HepG2 (cell line): ENCODE data around the gene CORO7. TPM values are rescaled to one million over a fixed set of nuclear protein-coding genes. Genes with fewer than 3 reads are reported as not detected.
A peak's percentile ranks its signal among the peaks of the same experiment; 100 is the strongest.

Source experiments
- ATAC-seq: fragments of 200-7000 bp; cut with Tn5 transposase; 3 replicates; pipeline ENCODE4 v1.9.1; 2020; ENCODE audit warnings: mild to moderate bottlenecking, moderate library complexity
- BruUV-seq: library from RNA; stranded (reverse); fragments of 400-500 nt; replicated peaks from 2 replicates; lab custom pipeline; 2021; lab: Mats Ljungman, UMichigan
- CTCF ChIA-PET: fragments of 300-600 bp; formaldehyde crosslinking; extraction: SDS; loops from one replicate; lab custom pipeline; 2021; ENCODE audit warnings: low total read pairs, inconsistent platforms, low intra/inter-chr PET ratio; lab: Yijun Ruan, JAX
- POLR2A ChIA-PET: fragments of 350-600 bp; sonication (Branson Sonifier 250); formaldehyde crosslinking; loops from one replicate; lab custom pipeline; 2020; ENCODE audit warnings: antibody characterized with exemption, inconsistent platforms; lab: Yijun Ruan, JAX
- DNase-seq: peaks from one replicate; pipeline ENCODE4 v3.0.0-alpha.2; 2015; ENCODE audit warnings: low spot score
- FAIRE-seq: peaks from 3 replicates; lab custom pipeline; 2011; peaks lifted over from hg19 to GRCh38; lab: Jason Lieb, UNC
- H2AFZ ChIP-seq: one replicate; pipeline ENCODE4 v1.6.1; 2011; ENCODE audit warnings: low read length, inconsistent platforms
- H3K27ac ChIP-seq: fragments of 300-600 bp; 3 replicates; pipeline ENCODE4 v1.8.0; 2011; ENCODE audit warnings: mixed run types, mild to moderate bottlenecking, mixed read lengths, low read length, inconsistent platforms; ENCODE audit not compliant: insufficient read depth; ENCODE audit errors: extremely low read length
- H3K27me3 ChIP-seq, 2 experiments: fragments of 200-600 bp in 1 of 2; 2 replicates in 1 of 2; 3 replicates in 1 of 2; pipeline versions ENCODE4 v1.6.0 to v1.8.0; 2011; ENCODE audit warnings: low read length in 2 of 2, mild to moderate bottlenecking in 2 of 2, moderate library complexity in 2 of 2, inconsistent platforms in 1 of 2; ENCODE audit not compliant: insufficient read depth in 2 of 2, control insufficient read depth in 1 of 2
- H3K36me3 ChIP-seq, 2 experiments: fragments of 200-600 bp in 1 of 2; replicated peaks in 1 of 2; 2 replicates in 1 of 2; 3 replicates in 1 of 2; pipeline versions ENCODE4 v1.5.1 to v1.8.0; 2011; ENCODE audit warnings: low read length in 2 of 2, inconsistent platforms in 1 of 2; ENCODE audit not compliant: insufficient read depth in 2 of 2, control insufficient read depth in 1 of 2
- H3K4me1 ChIP-seq: 2 replicates; pipeline ENCODE4 v1.5.1; 2012; ENCODE audit warnings: low read length, inconsistent platforms; ENCODE audit not compliant: insufficient read depth
- H3K4me2 ChIP-seq: 2 replicates; pipeline ENCODE4 v1.6.0; 2011; ENCODE audit warnings: low read depth, low read length, inconsistent platforms
- H3K4me3 ChIP-seq, 3 experiments: fragments of 200-600 bp in 1 of 3; sonication (generic), shearing (Covaris generic) in 1 of 3; replicated peaks in 1 of 3; 2 replicates each; pipeline ENCODE4 v1.5.1; 2011 to 2016; ENCODE audit warnings: low read length in 3 of 3, inconsistent platforms in 2 of 3, low read depth in 2 of 3, mild to moderate bottlenecking in 2 of 3, control low read depth in 1 of 3, mixed read lengths in 1 of 3; ENCODE audit not compliant: insufficient read depth in 1 of 3
- H3K79me2 ChIP-seq: one replicate; pipeline ENCODE4 v1.6.1; 2011; ENCODE audit warnings: low read length, inconsistent platforms; ENCODE audit not compliant: insufficient read depth
- H3K9ac ChIP-seq: 2 replicates; pipeline ENCODE4 v1.6.0; 2011; ENCODE audit warnings: mild to moderate bottlenecking, low read depth, low read length, inconsistent platforms; ENCODE audit not compliant: insufficient read depth
- H3K9me3 ChIP-seq: 2 replicates; pipeline ENCODE4 v1.5.1; 2012; ENCODE audit warnings: mild to moderate bottlenecking, low read length
- H4K20me1 ChIP-seq: 2 replicates; pipeline ENCODE4 v1.6.0; 2011; ENCODE audit warnings: inconsistent platforms, mild to moderate bottlenecking, low read length, moderate library complexity; ENCODE audit not compliant: insufficient read depth
- ARID5B ChIP-seq: IDR thresholded peaks from 2 replicates; pipeline ENCODE4 v1.4.0; 2020; ENCODE audit warnings: mild to moderate bottlenecking, missing genetic modification reagents
- BRF2 ChIP-seq: sonication (generic); formaldehyde crosslinking; IDR thresholded peaks from 2 replicates; pipeline ENCODE4 v1.8.1; 2022; ENCODE audit warnings: mild to moderate bottlenecking, missing genetic modification reagents
- CCDC6 ChIP-seq: sonication (generic); formaldehyde crosslinking; IDR thresholded peaks from 2 replicates; pipeline ENCODE4 v1.8.1; 2022; ENCODE audit warnings: mild to moderate bottlenecking, missing genetic modification reagents, moderate library complexity
- ELF4 ChIP-seq: sonication (generic); formaldehyde crosslinking; IDR thresholded peaks from 2 replicates; pipeline ENCODE4 v1.5.0; 2020; ENCODE audit warnings: missing genetic modification reagents, mild to moderate bottlenecking, moderate library complexity, borderline replicate concordance
- POLR2G ChIP-seq: fragments of 200-400 bp; formaldehyde crosslinking; IDR thresholded peaks from 2 replicates; pipeline ENCODE4 v1.6.1; 2018; ENCODE audit warnings: mild to moderate bottlenecking, low read depth, low read length, moderate library complexity
- ZBTB20 ChIP-seq: sonication (generic); formaldehyde crosslinking; IDR thresholded peaks from 2 replicates; pipeline ENCODE4 v1.8.1; 2023; ENCODE audit warnings: missing genetic modification reagents, low read depth, mild to moderate bottlenecking, borderline replicate concordance
- ZBTB26 ChIP-seq: IDR thresholded peaks from 2 replicates; pipeline ENCODE4 v1.6.1; 2016; ENCODE audit warnings: missing compliant biosample characterization, missing genetic modification reagents, borderline replicate concordance
- ZEB1 ChIP-seq: IDR thresholded peaks from 2 replicates; pipeline ENCODE4 v1.6.1; 2012; ENCODE audit warnings: mild to moderate bottlenecking, low read depth, inconsistent platforms; ENCODE audit not compliant: insufficient replicate concordance
- ZNF274 ChIP-seq: sonication (generic); formaldehyde crosslinking; IDR thresholded peaks from 2 replicates; pipeline ENCODE4 v1.5.1; 2020; ENCODE audit warnings: mild to moderate bottlenecking, missing genetic modification reagents
- ZNF691 ChIP-seq: sonication (generic); formaldehyde crosslinking; IDR thresholded peaks from 2 replicates; pipeline ENCODE4 v1.4.0; 2020; ENCODE audit warnings: missing genetic modification reagents, low read depth, mild to moderate bottlenecking, borderline replicate concordance
- WGBS: methylation state at CpG from one replicate; pipeline ENCODE4 v1.1.6; 2017; ENCODE audit warnings: low lambda C conversion rate; 5-methylcytosine and 5-hydroxymethylcytosine counted together
- in situ Hi-C: cut with HindIII; loops from 2 replicates; pipeline ENCODE4 v1.10.0; 2017; ENCODE audit warnings: low pct_unique_long_range_greater_than_20kb; ENCODE audit not compliant: extremely low pct_ligation_motif_present
- intact Hi-C: fragments of 100-400 bp; cut with micrococcal nuclease; formaldehyde crosslinking; loops from one replicate; pipeline ENCODE4 v1.10.0; 2022; ENCODE audit not compliant: unreplicated experiment
- polyA plus RNA-seq, 8 experiments: library from polyadenylated mRNA; depleted of rRNA in 3 of 8; stranded (reverse) in 7 of 8; unstranded in 1 of 8; fragments of >200 nt; fragmentation: Illumina TruSeq in 4 of 8; extraction: Trizol in 4 of 8; gene quantifications; 2 replicates each; pipeline versions ENCODE4 v1.2.1 to v1.2.3, GENCODE V29; 2011 to 2016; ENCODE audit warnings: low read depth in 4 of 8, missing spikeins in 1 of 8, mixed read lengths in 1 of 8; ENCODE audit not compliant: insufficient read depth in 1 of 8
- total RNA-seq, 5 experiments: library from RNA; depleted of rRNA; stranded (reverse); fragments of >200 nt; fragmentation: Illumina TruSeq; extraction: Trizol; gene quantifications; 2 replicates each; pipeline ENCODE4 v1.2.3, GENCODE V29; 2016; ENCODE audit warnings: low read depth in 1 of 5

CORO7 gene
- total and polyA plus RNA-seq, 2 of the 13 experiments (the other 11 are each of a cell fraction or from before 2014, with no cell fraction given) = 9.9 to 14.3 TPM

GRCh38 chr16:4345836-4346781 lies 70.3 kb downstream of the CORO7 start (continued):
- peak; percentile 40 for TF ChIP-seq ZEB1

- peak overlapping the region; percentile 39 to 74 (median 46) for H3K4me3 ChIP-seq
- H3K4me2 ChIP-seq = peak overlapping the region; percentile 90
- DNase-seq (peak; percentile 87), FAIRE-seq (peak; percentile 63), ATAC-seq (peak; percentile 67)
- no peaks in the 10 kb centered on the region for H3K27me3 ChIP-seq
- ChIA-PET CTCF (no interaction called here), POLR2A (interaction anchor here (0.6 to 2.7 kb wide), 18 partner anchors 17 to 91 kb away, joined by 3 to 15 read pairs (median 4); partner anchors contain the start of genes TFAP4 and VASN)
- H2AFZ ChIP-seq = no peak overlapping the region
- intact Hi-C loops = no loop called here
- H3K36me3 ChIP-seq = peaks cover 6 to 20% of the 10 kb centered on the region in 2 experiments; a peak in 3 of 5 replicates
- H3K9ac ChIP-seq = peak overlapping the region; percentile 81
- peaks cover 57% of the 10 kb centered on the region for H3K4me1 ChIP-seq
- H4K20me1 ChIP-seq = peaks cover 17% of the 10 kb centered on the region
- no peaks in the 10 kb centered on the region for H3K9me3 ChIP-seq
- peaks cover 45% of the 10 kb centered on the region for H3K79me2 ChIP-seq
- peak overlapping the region; percentile 88 for H3K27ac ChIP-seq
- 5% methylated on average over 20 of the region's 26 CpGs for WGBS
- in situ Hi-C loops = no loop called here
- BruUV-seq = TSS peak; percentile 91
- TF ChIP-seq ELF4 (no peak), ZBTB20 (0 out of 2 replicates have a peak, but pooled peaks have one; percentile 24), CCDC6 (CRISPR knock-in tag) (peak; percentile 83; the same call in 1 of the 2 replicates), ZBTB26 (CRISPR knock-in tag) (0 out of 2 replicates have a peak, but pooled peaks have one; percentile 0), POLR2G (peak; percentile 65; the same call in 1 of the 2 replicates), ZNF274 (CRISPR knock-in tag) (peak; percentile 12; the same call in 1 of the 2 replicates), ARID5B (CRISPR knock-in tag) (peak; percentile 36; the same call in 1 of the 2 replicates), ZNF691 (CRISPR knock-in tag) (no peak), BRF2 (CRISPR knock-in tag) (0 out of 2 replicates have a peak, but pooled peaks have one; percentile 12)
Observed at GRCh38 chr16:4344983-4345835, 71.2 kb downstream of the CORO7 start.
